OCI-LY7 (cell line): ENCODE measurements around the gene KISS1R.

Source experiments
- CTCF ChIP-seq: fragments of 200-600 bp; sonication (generic); conservative IDR thresholded peaks from 2 replicates; pipeline ENCODE4 v1.5.1; 2014; ENCODE audit warnings: mild to moderate bottlenecking, antibody characterized with exemption, low read length, moderate library complexity, mixed read lengths
- EZH2phosphoT487 ChIP-seq: fragments of 200-600 bp; sonication (generic); IDR thresholded peaks from 2 replicates; pipeline ENCODE4 v1.6.1; 2018; ENCODE audit warnings: low read depth, borderline replicate concordance, mild to moderate bottlenecking, mixed run types, antibody characterized with exemption, low read length, moderate library complexity, mixed read lengths

- TF ChIP-seq CTCF, result no peak
- no peak for TF ChIP-seq EZH2phosphoT487
Measured at GRCh38 chr19:885536-886224, 31.5 kb upstream of the KISS1R start.
